ENCODE results near the gene COA1. TPM values are rescaled to one million over a fixed set of nuclear protein-coding genes. Genes with fewer than 3 reads are reported as not detected.
"Not testable (repeated sequence)": the region's sequence is repeated elsewhere in the genome, so short reads cannot be mapped to it uniquely, and the experiment has no call there.

COA1 gene
- total RNA-seq, 1 donor from 2014 or later, result 50.0 TPM

DNA sequence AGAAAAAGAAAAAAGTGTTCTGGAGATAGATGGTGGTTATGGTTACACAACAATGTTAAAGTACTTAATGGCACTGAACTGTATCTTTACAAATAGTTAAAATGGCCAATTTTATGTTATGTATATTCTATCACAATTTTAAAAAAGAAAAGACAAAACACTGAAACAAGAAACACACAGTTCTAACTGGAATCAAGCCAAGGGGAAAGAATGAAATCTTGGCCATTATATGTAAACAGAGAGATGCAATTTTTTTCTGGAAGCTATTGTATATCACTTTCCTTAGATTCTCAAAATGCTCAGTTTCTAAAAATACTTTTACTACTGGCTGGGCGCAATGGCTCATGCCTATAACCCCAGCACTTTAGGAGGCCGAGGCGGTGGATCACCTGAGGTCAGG lies 4.1 kb downstream of the COA1 start:
- DNase-seq (ENCODE audit: low read depth), result no peak
- FAIRE-seq, result no peak

DNA sequence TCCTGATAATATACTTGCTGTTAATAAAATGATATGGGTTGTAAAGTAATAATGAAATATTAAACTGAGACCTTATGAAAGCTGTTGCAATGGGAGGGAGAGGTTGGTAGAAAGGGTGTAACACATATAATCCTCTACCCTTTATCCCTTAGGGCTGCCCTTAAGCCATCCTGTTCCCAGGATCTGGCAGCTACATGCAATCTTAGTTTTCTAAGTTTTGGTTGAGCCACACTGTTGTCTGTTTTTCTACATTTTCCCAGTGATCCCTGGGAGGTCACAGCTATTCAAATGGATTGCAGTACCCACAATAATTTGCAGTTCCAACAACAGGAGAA lies 6.3 kb downstream of the COA1 start:
- H3K4me3 ChIP-seq (ENCODE audit: low read depth, low read length), result no peak overlapping the region
- TF ChIP-seq, protein P1, sequence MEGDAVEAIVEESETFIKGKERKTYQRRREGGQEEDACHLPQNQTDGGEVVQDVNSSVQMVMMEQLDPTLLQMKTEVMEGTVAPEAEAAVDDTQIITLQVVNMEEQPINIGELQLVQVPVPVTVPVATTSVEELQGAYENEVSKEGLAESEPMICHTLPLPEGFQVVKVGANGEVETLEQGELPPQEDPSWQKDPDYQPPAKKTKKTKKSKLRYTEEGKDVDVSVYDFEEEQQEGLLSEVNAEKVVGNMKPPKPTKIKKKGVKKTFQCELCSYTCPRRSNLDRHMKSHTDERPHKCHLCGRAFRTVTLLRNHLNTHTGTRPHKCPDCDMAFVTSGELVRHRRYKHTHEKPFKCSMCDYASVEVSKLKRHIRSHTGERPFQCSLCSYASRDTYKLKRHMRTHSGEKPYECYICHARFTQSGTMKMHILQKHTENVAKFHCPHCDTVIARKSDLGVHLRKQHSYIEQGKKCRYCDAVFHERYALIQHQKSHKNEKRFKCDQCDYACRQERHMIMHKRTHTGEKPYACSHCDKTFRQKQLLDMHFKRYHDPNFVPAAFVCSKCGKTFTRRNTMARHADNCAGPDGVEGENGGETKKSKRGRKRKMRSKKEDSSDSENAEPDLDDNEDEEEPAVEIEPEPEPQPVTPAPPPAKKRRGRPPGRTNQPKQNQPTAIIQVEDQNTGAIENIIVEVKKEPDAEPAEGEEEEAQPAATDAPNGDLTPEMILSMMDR (IDR thresholded peaks at IDR 0.05; ENCODE audit: insufficient read depth, low read length, severe bottlenecking), result no peak
- FAIRE-seq (no peak), DNase-seq (ENCODE audit: low read depth) (no peak)
- H3K36me3 ChIP-seq (ENCODE audit: control insufficient read depth, insufficient read depth, low read length), result peaks cover 2% of the 10 kb centered on the region
- no peaks in the 10 kb centered on the region for H3K27me3 ChIP-seq (ENCODE audit: control insufficient read depth, insufficient read depth, low read length)

More for the DNA sequence above, 4.1 kb downstream of the COA1 start:
- TF ChIP-seq, protein P1 (IDR thresholded peaks at IDR 0.05; ENCODE audit: insufficient read depth, low read length, severe bottlenecking), result no peak
- H3K36me3 ChIP-seq (ENCODE audit: control insufficient read depth, insufficient read depth, low read length), result peaks cover 2% of the 10 kb centered on the region
- no peak overlapping the region for H3K4me3 ChIP-seq (ENCODE audit: low read depth, low read length)
- H3K27me3 ChIP-seq (ENCODE audit: control insufficient read depth, insufficient read depth, low read length), result no peaks in the 10 kb centered on the region

DNA sequence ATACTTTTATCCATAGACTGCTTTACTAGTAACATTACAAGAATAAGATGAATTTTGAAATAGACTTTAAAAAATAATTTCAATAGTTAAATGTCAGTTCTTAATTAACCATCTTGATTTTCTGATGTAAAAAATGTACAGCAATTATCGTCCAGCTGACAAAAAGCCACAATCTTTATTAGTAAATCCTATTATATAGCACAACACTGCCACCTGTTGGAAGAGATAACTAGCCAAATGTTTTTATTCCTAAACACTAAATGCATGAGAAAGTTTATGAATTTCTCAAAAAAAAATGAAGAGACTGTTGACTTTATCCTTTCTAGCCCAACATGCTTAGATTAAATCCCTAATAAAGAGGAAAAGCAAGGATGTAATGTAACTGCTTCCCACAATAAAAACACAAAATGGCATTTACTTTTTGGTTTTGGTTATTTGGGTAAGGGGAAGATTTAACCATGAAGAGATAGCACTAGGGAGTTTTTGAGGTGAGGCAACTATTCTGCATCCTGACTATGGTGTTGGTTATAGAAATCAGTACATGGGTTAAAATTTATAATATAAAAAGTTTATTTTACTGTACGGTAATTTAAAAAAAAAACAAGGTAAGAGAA lies 8.0 kb downstream of the COA1 start:
- Histone ChIP-seq H3K36me3 (ENCODE audit: control insufficient read depth, insufficient read depth, low read length) (peaks cover 2% of the 10 kb centered on the region), H3K27me3 (ENCODE audit: control insufficient read depth, insufficient read depth, low read length) (no peaks in the 10 kb centered on the region), H3K4me3 (ENCODE audit: low read depth, low read length) (no peak overlapping the region)
- DNase-seq (ENCODE audit: low read depth) (peak; percentile 52), FAIRE-seq (no peak)
- TF ChIP-seq, protein P1 (IDR thresholded peaks at IDR 0.05; ENCODE audit: insufficient read depth, low read length, severe bottlenecking), result peak; percentile 30

DNA sequence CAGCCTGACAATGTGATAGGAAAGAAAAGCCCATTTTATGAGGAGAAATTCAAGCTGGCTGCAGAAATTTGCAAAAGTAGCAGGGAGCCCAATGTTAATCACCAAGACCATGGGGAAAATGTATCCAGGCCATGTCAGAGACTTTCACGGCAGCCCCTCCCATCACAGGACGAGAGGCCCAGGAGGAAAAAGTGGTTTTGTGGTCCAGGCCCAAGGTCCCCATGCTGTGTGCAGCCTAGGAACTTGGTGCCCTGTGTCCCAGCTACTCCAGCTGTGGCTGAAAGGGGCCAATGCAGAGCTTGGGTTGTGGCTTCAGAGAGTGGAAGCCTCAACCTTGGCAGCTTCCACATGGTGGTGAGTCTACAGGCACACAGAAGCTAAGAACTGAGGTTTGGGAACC lies 12.7 kb downstream of the COA1 start:
- TF ChIP-seq, protein P1 (IDR thresholded peaks at IDR 0.05; ENCODE audit: insufficient read depth, low read length, severe bottlenecking), result no peak
- Histone ChIP-seq H3K27me3 (ENCODE audit: control insufficient read depth, insufficient read depth, low read length) (no peaks in the 10 kb centered on the region), H3K36me3 (ENCODE audit: control insufficient read depth, insufficient read depth, low read length) (peaks cover 2% of the 10 kb centered on the region), H3K4me3 (ENCODE audit: low read depth, low read length) (no peak overlapping the region)
- FAIRE-seq (no peak), DNase-seq (ENCODE audit: low read depth) (no peak)

DNA sequence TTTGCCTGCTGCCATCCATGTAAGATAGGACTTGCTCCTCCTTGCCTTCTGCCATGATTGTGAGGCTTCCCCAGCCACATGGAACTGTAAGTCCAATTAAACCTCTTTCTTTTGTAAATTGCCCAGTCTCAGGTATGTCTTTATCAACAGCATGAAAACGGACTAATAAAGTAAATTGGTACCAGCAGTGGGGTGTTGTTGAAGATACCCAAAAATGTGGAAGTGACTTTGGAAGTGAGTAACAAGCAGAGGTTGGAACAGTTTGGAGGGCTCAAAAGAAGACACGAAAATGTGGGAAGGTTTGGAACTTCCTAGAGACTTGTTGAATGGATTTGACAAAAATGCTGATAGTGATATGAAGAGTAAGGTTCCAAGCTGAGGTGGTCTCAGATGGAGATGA lies 13.4 kb downstream of the COA1 start:
- not testable (repeated sequence) for H3K4me3 ChIP-seq (ENCODE audit: low read depth, low read length); H3K36me3 ChIP-seq (ENCODE audit: control insufficient read depth, insufficient read depth, low read length); H3K27me3 ChIP-seq (ENCODE audit: control insufficient read depth, insufficient read depth, low read length); DNase-seq (ENCODE audit: low read depth); FAIRE-seq

DNA sequence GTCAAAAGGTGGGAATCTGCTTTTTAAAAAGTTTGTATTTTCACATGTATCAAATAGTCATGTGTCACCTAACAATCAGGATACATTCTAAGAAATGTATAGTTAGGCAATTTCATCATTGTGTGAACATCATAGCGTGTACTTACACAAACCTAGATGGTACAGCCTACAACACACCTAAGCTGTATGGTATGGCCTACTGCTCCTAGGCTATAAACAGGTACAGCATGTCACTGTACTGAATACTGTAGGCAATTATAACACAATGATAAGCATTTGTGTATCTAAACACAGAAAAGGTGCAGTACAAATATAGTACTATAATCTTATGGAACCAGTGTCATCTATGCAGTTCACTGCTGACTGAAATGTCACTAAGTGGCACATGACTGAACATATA lies 17.8 kb downstream of the COA1 start:
- H3K4me3 ChIP-seq (ENCODE audit: low read depth, low read length), result no peak overlapping the region
- no peaks in the 10 kb centered on the region for H3K36me3 ChIP-seq (ENCODE audit: control insufficient read depth, insufficient read depth, low read length)
- no peak for FAIRE-seq
- no peak for DNase-seq (ENCODE audit: low read depth)
- TF ChIP-seq, protein P1 (IDR thresholded peaks at IDR 0.05; ENCODE audit: insufficient read depth, low read length, severe bottlenecking), result no peak
- no peaks in the 10 kb centered on the region for H3K27me3 ChIP-seq (ENCODE audit: control insufficient read depth, insufficient read depth, low read length)

DNA sequence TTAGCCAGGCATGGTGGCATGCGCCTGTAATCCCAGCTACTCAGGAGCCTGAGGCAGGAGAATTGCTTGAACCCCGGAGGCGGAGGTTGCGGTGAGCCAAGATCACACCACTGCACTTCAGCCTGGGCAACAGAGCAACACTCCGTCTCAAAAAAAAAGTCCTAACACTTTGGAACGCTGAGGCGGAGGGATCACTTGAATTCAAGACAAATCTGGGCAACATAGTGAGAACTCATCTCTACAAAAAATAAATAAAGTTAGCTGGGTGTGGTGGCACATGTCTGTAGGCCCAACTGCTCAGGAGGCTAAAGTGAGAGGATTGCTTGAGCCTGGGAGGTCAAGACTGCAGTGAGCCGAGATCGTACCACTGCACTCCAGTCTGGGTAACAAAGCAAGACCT lies 21.3 kb downstream of the COA1 start:
- not testable (repeated sequence) for DNase-seq (ENCODE audit: low read depth); H3K4me3 ChIP-seq (ENCODE audit: low read depth, low read length); FAIRE-seq; H3K36me3 ChIP-seq (ENCODE audit: control insufficient read depth, insufficient read depth, low read length); H3K27me3 ChIP-seq (ENCODE audit: control insufficient read depth, insufficient read depth, low read length)
